ENCODE results near the gene CHSY1.

Gene CHSY1

DNA sequence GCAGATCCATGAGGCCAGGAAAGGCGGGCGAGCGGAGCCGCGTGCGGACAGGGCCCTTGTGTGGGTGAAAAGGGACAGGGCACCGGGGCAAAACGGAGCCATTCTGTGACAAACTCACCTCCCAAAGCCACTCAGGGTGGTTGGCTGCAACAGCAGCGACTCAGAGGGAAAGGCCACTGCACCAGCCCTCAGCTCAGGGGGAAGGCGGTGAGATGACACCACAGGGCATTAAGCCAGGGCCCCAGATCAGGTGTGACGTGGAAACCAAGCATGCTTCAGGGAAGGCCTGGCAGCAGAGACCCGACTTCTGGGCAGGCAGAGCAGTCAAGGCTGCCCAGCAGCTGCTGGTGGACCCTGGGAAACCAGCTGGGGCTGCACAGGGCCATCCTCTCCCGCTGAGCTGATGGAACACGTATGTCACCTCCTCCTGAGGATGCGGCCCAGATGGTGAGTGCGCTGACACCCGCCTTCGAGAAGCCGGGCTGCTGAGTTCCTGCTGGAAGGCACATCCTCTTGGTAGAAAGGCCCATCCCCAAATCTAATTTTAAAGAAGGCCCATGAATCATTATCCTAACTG, 82.3 kb downstream of the CHSY1 start:
- H3K9ac ChIP-seq (ENCODE audit: low read depth, low read length, poor library complexity, severe bottlenecking), result peak overlapping the region; percentile 66
- peak overlapping the region; percentile 74 for H3K4me2 ChIP-seq (ENCODE audit: low read depth, low read length, poor library complexity, severe bottlenecking)
- TF ChIP-seq CTCF (conservative IDR thresholded peaks at IDR 0.05; ENCODE audit: low read length) (no peak), EZH2phosphoT487 (IDR thresholded peaks at IDR 0.05; ENCODE audit: borderline replicate concordance) (no peak)
- peaks cover 21% of the 10 kb centered on the region; the same call in 1 of the 2 replicates for H3K79me2 ChIP-seq (ENCODE audit: insufficient read depth, low read length)
- peaks cover 69% of the 10 kb centered on the region for H3K4me1 ChIP-seq (ENCODE audit: insufficient read depth, low read length, poor library complexity, severe bottlenecking)
- H3K9me3 ChIP-seq (ENCODE audit: insufficient read depth, low read depth, low read length), result peaks cover 18% of the 10 kb centered on the region; the same call in 1 of the 2 replicates
- no peak overlapping the region for H3K4me3 ChIP-seq (ENCODE audit: low read length, poor library complexity, severe bottlenecking)
- no peak overlapping the region for H2AFZ ChIP-seq (ENCODE audit: low read length)
- peaks cover 13% of the 10 kb centered on the region; the same call in 1 of the 2 replicates for H3K36me3 ChIP-seq (ENCODE audit: insufficient read depth, low read length)
- no peaks in the 10 kb centered on the region for H3K9me2 ChIP-seq (replicated peaks; ENCODE audit: low read depth, low read length)
- no peaks in the 10 kb centered on the region for H4K20me1 ChIP-seq (ENCODE audit: insufficient read depth, low read length, poor library complexity, severe bottlenecking)
- H3K27me3 ChIP-seq (ENCODE audit: insufficient read depth, low read length, poor library complexity, severe bottlenecking), result no peaks in the 10 kb centered on the region
- peaks cover 3% of the 10 kb centered on the region; the same call in 1 of the 2 replicates for H3F3A ChIP-seq (ENCODE audit: low read depth)

- peaks cover 15% of the 10 kb centered on the region; the same call in 1 of the 2 replicates for H3K79me2 ChIP-seq (ENCODE audit: insufficient read depth, low read length)
- TF ChIP-seq EZH2phosphoT487 (IDR thresholded peaks at IDR 0.05; ENCODE audit: borderline replicate concordance) (no peak), CTCF (conservative IDR thresholded peaks at IDR 0.05; ENCODE audit: low read length) (no peak)
These were observed 82.9 kb downstream of the CHSY1 start for GRCh38 chr15:101168898-101169494.

GRCh38 chr15:101168463-101168824, 83.4 kb downstream of the CHSY1 start:
- H3K4me3 ChIP-seq (ENCODE audit: low read length, poor library complexity, severe bottlenecking), result peak overlapping the region; percentile 65

More at GRCh38 chr15:101168898-101169494, 82.9 kb downstream of the CHSY1 start:
- H3K27me3 ChIP-seq (ENCODE audit: insufficient read depth, low read length, poor library complexity, severe bottlenecking), result no peaks in the 10 kb centered on the region
- peaks cover 21% of the 10 kb centered on the region; the same call in 1 of the 2 replicates for H3K9me3 ChIP-seq (ENCODE audit: insufficient read depth, low read depth, low read length)
- H3K36me3 ChIP-seq (ENCODE audit: insufficient read depth, low read length), result peaks cover 7% of the 10 kb centered on the region; the same call in 1 of the 2 replicates
- peak overlapping the region; percentile 65 for H3K4me3 ChIP-seq (ENCODE audit: low read length, poor library complexity, severe bottlenecking)
- no peaks in the 10 kb centered on the region for H4K20me1 ChIP-seq (ENCODE audit: insufficient read depth, low read length, poor library complexity, severe bottlenecking)
- H2AFZ ChIP-seq (ENCODE audit: low read length), result no peak overlapping the region
- H3F3A ChIP-seq (ENCODE audit: low read depth), result peaks cover 3% of the 10 kb centered on the region; the same call in 1 of the 2 replicates
- no peaks in the 10 kb centered on the region for H3K9me2 ChIP-seq (replicated peaks; ENCODE audit: low read depth, low read length)
- H3K4me1 ChIP-seq (ENCODE audit: insufficient read depth, low read length, poor library complexity, severe bottlenecking), result peaks cover 64% of the 10 kb centered on the region
- peak overlapping the region; percentile 66 for H3K9ac ChIP-seq (ENCODE audit: low read depth, low read length, poor library complexity, severe bottlenecking)
- peak overlapping the region; percentile 74 for H3K4me2 ChIP-seq (ENCODE audit: low read depth, low read length, poor library complexity, severe bottlenecking)

More at GRCh38 chr15:101168463-101168824, 83.4 kb downstream of the CHSY1 start:
- Histone ChIP-seq H3K9ac (ENCODE audit: low read depth, low read length, poor library complexity, severe bottlenecking) (peak overlapping the region; percentile 66), H3K36me3 (ENCODE audit: insufficient read depth, low read length) (peaks cover 1% of the 10 kb centered on the region; the same call in 1 of the 2 replicates), H4K20me1 (ENCODE audit: insufficient read depth, low read length, poor library complexity, severe bottlenecking) (no peaks in the 10 kb centered on the region), H3K4me1 (ENCODE audit: insufficient read depth, low read length, poor library complexity, severe bottlenecking) (peaks cover 58% of the 10 kb centered on the region), H3K27me3 (ENCODE audit: insufficient read depth, low read length, poor library complexity, severe bottlenecking) (no peaks in the 10 kb centered on the region), H2AFZ (ENCODE audit: low read length) (no peak overlapping the region), H3F3A (ENCODE audit: low read depth) (peaks cover 3% of the 10 kb centered on the region; the same call in 1 of the 2 replicates), H3K9me2 (replicated peaks; ENCODE audit: low read depth, low read length) (no peaks in the 10 kb centered on the region), H3K9me3 (ENCODE audit: insufficient read depth, low read depth, low read length) (peaks cover 21% of the 10 kb centered on the region; the same call in 1 of the 2 replicates), H3K4me2 (ENCODE audit: low read depth, low read length, poor library complexity, severe bottlenecking) (peak overlapping the region; percentile 74), H3K79me2 (ENCODE audit: insufficient read depth, low read length) (peaks cover 10% of the 10 kb centered on the region; the same call in 1 of the 2 replicates)
- TF ChIP-seq EZH2phosphoT487 (IDR thresholded peaks at IDR 0.05; ENCODE audit: borderline replicate concordance) (no peak), CTCF (conservative IDR thresholded peaks at IDR 0.05; ENCODE audit: low read length) (no peak)
